Activated CD8-positive, alpha-beta memory T cell treated with anti-CD3 and anti-CD28 coated beads, Interleukin-2, amount 50 U/mL, for 24 hours (primary cell): ENCODE results near the gene ITPR1.

Experiments used
- DNase-seq: peaks from one replicate; pipeline ENCODE4 v3.0.0-alpha.2; 2020; ENCODE audit errors: extremely low read depth

Gene ITPR1

GRCh38 chr3:4686619-4687018 lies 193.5 kb downstream of the ITPR1 start:
- DNase-seq = no peak

DNA sequence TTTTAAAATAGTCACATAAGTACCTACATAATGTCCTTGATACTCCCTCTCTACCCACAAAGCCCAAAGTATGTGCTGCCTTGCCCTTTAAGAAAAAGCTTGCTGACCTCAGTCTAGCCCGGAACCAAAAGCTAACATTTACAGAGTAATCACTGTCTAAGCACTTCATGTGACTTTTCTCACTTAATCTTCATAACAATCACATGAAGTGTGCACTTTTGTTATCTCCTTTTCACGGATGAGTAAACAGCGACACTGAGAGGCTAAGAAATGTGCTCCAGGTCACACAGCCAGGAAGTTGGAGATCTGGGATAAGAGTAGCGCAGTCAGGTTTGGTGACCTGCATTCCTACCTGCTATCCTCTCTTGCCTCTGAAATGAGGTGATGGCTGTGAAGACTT lies 194.0 kb downstream of the ITPR1 start:
- no peak for DNase-seq

DNA sequence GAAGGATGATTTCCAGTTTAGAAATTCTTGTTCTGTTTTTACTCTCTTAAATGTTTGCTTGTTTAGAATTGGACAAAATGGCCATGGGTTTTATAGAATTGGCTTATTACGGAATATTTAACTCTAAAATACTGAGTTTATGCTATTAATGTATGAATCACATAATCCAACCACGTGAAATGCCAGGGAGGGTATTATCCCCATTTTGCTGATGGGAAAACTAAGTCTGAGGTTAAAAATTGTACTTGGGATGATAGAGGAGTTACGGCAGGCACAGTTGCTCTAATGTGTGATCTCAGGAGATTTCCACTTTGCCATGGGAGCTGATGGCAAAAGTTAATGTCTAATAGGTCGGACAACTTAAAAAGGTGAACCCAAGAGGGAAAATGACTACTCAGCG lies 194.4 kb downstream of the ITPR1 start:
- no peak for DNase-seq

GRCh38 chr3:4688411-4688810 lies 195.3 kb downstream of the ITPR1 start:
- no peak for DNase-seq

- DNase-seq = no peak
Observed at GRCh38 chr3:4689021-4689420, 195.9 kb downstream of the ITPR1 start.

DNA sequence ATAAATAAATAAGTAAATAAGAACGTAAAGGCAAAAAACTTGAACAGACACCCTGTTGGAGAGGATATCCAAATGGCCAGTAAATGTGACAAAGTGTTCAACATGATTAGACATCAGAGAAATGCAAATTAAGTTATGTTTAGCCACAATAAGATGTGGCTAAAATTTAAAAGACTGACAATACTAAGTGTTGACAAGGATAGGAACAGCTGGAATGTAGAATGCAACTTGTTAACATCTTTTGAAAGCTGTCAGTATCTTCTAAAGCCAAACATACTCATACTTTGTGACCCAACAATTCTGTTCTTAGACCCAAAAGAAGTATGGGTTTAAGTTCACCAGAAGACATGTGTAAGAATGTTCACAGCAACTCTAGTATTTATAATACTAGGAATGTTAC lies 197.1 kb downstream of the ITPR1 start:
- DNase-seq = no peak

- DNase-seq = no peak
Observed at GRCh38 chr3:4693620-4694019, 200.5 kb downstream of the ITPR1 start.

DNA sequence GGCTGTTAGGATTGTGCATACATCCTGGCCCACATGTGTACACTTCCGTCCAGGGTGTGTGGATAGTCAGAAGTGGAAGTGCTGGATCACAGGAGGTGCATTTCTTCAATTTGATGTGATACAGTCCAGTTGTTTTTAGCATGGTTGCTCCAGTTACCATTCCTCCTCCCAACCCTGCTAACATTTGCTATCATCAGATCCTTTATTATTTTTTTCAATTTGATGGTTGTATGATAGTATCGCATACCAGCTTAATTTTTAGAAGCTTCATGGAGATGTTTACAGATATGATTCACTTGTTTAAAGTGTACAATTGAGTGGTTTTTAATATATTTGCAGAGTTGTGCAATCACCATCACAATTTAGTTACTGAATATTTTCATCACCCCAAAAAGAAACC lies 202.7 kb downstream of the ITPR1 start:
- DNase-seq = no peak

DNA sequence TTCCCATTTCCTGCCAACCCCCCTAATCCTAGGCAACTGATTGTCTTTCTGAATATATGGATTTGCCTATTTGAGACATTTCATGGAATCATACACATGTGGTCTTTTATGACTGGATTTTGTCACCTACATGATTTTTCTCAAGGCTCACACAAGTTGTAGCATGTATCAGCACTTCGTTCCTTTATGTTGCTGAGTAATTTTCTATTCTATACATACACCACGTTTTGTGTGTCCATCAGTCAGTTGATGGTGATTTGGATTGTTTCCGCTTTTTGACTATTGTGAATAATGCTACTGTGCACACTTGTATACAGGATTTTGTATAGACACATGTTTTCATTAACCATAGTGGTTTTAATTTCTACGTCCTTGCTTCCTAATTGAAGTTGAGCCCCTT lies 203.1 kb downstream of the ITPR1 start:
- DNase-seq = no peak

DNA sequence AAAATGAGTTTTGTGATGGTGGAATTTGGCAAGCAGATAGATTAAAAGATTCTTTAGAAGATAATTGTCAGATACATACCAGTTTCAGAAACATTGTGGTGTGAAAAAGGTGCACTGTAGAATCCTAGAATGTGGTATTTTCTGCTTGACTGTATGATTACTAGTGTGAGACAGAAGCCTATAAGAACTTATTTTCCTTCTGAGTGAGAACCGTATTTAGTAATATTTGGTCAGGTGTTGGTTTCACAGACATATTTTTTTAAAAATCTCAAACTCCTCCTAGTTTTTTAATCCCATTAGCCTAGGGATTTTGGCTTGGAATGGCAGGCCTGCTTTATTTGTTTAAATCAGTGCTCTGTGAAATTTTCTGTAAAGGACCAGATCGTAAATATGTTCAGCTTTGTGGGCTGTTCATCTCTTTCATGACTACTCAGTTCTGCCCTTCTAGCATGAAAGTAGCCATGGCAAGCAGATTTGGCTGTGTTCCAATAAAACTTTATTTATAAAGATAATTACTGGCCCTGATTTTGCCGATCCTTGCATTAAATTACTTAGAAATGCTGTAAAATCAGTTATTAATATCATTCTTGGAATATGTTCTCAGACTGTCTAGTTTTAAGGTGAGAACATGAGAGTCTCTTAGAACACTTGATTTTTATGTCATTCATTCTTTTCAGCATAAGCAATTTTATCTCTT lies 205.1 kb downstream of the ITPR1 start:
- DNase-seq = no peak

DNA sequence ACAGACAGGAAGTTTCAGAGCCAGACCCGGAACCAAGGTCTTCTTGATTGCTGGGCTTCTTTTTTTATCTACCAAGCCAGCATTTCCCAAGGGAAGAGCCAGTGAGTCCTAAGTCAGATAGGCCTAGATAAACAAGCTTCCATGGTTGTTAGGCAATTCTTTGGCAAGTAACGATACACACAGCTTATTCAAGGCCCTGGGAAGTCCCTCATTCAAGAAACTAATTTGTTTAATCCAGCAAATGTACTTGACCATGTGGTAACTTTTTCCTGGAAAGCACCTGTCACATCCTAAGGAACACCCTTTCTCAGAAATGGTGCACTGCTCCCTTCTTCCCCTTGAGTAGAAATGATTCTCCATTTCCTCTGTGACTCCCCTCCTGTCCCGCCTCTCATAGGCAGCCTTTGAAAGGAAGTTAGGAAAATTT lies 209.9 kb downstream of the ITPR1 start:
- no peak for DNase-seq

GRCh38 chr3:4704552-4704951 lies 211.4 kb downstream of the ITPR1 start:
- no peak for DNase-seq

- DNase-seq = no peak
Observed at GRCh38 chr3:4707324-4707723, 214.2 kb downstream of the ITPR1 start.

- no peak for DNase-seq
Observed at GRCh38 chr3:4708230-4708629, 215.1 kb downstream of the ITPR1 start.

- no peak for DNase-seq
Observed at GRCh38 chr3:4709341-4709740, 216.2 kb downstream of the ITPR1 start.

- DNase-seq = no peak
Observed at GRCh38 chr3:4710191-4710590, 217.0 kb downstream of the ITPR1 start.

DNA sequence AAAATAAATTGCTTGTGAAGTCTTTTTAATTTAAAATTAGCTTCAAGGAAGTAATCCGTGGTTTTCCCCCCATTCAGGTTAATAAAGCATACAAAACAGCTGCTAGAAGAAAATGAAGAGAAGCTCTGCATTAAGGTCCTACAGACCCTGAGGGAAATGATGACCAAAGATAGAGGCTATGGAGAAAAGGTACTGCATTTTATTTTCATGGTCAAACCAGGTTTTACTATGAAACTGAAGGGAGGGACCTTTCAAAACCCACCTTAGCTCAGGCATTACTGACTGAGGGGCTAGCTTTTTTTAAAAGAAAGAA lies 218.5 kb downstream of the ITPR1 start:
- DNase-seq = no peak

DNA sequence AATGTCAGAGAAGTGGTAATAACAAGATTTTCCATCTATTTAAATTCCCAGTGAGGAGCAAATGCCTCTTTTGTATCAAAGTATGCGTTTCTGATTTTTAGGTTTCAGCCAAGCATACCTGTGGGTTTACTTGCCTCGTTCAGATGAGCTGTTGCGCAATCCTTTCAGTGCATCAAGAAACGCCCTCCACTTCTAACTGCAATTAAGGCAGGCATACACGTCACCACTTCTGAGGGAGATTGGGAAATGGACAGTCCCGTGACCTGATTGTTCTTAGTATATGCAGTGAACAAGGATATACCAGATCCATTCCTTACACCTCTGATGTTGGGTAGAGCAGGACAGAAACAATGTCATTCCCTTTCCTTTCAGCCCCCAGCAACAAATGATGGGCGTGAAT lies 219.0 kb downstream of the ITPR1 start:
- no peak for DNase-seq

DNA sequence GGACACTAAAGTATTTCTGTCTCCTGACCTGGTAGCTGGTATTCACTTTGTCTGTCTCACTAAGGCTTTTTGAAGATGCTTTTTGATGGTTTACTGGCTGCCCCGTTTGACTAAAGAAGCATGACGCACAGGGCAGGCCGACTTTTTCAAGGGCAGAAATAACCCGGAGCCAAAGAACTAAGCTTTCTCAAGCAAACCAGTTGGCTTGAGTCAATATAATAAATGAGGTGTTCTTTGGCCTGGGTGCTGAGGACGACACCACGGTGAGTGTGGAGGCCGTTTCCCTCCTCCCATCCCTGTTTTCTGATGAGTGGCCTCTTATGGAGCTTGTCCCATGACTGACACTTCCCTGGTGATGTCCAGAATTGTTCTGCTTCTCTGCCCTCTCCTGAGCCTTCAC lies 220.9 kb downstream of the ITPR1 start:
- no peak for DNase-seq

GRCh38 chr3:4716266-4716665 lies 223.1 kb downstream of the ITPR1 start:
- DNase-seq = no peak

- no peak for DNase-seq
Observed at GRCh38 chr3:4716706-4717362, 223.7 kb downstream of the ITPR1 start.

- DNase-seq = no peak
Observed at GRCh38 chr3:4717363-4717740, 224.2 kb downstream of the ITPR1 start.

- DNase-seq = no peak
Observed at GRCh38 chr3:4718179-4718736, 225.1 kb downstream of the ITPR1 start.

- DNase-seq = no peak
Observed at GRCh38 chr3:4719046-4719501, 225.9 kb downstream of the ITPR1 start.
